ENCODE measurements around the gene TMSB4X. TPM values are rescaled to one million over a fixed set of nuclear protein-coding genes. Genes with fewer than 3 reads are reported as not detected.

Gene TMSB4X
- total and polyA plus RNA-seq, 3 donors from 2014 or later, result 384 to 1,448 (median 669) TPM

DNA sequence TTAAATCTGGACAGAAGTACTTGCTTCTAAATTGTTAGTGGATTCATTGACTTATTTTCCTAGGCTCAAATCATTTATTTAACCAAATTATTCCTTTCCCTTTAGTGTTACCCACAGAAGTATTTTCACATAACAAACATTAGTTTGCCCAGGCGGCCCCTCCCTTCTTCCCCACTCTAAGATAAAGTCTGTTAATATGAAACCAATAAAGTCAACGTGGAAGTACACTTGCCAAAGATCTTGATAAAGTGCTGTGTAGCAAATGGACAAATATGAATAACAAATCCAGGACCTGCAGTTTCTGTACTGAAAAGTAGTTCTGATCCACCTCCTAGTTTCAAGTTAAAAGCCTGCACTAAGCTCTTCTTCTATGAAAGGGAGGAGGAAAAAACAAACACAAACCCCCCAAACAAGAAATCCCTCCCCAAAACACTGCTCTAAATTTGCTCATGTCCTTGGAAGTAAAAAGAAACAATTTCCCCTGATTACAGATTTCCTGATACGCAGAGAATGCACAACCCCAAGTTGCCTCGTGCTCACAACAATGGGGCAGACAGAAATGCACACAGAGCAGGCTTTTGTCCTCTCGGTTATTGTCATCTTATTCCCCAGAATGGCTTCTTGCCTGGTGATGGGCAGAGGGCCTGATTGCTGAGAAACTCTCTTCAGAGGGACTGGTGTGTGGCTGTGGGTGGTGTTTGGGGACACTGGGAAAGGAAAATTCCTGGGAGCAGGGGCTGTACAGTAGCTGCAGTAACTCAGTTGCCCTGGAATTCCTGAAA is 23.2 kb downstream of the TMSB4X start:
- peaks cover 4% of the 10 kb centered on the region for H3K4me1 ChIP-seq
- DNase-seq, result peak; percentile 18
- H3K27ac ChIP-seq, result peak overlapping the region in 1 of 2 donors; percentile 25
- no peak overlapping the region for H3K4me3 ChIP-seq
- TF ChIP-seq, protein P1, sequence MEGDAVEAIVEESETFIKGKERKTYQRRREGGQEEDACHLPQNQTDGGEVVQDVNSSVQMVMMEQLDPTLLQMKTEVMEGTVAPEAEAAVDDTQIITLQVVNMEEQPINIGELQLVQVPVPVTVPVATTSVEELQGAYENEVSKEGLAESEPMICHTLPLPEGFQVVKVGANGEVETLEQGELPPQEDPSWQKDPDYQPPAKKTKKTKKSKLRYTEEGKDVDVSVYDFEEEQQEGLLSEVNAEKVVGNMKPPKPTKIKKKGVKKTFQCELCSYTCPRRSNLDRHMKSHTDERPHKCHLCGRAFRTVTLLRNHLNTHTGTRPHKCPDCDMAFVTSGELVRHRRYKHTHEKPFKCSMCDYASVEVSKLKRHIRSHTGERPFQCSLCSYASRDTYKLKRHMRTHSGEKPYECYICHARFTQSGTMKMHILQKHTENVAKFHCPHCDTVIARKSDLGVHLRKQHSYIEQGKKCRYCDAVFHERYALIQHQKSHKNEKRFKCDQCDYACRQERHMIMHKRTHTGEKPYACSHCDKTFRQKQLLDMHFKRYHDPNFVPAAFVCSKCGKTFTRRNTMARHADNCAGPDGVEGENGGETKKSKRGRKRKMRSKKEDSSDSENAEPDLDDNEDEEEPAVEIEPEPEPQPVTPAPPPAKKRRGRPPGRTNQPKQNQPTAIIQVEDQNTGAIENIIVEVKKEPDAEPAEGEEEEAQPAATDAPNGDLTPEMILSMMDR (IDR thresholded peaks at IDR 0.05), result no peak
- TF ChIP-seq POLR2A (IDR thresholded peaks at IDR 0.05), result no peak
- H3K9me3 ChIP-seq, result no peaks in the 10 kb centered on the region
- no peaks in the 10 kb centered on the region for H3K27me3 ChIP-seq
- WGBS, 2 donors, result 33 to 34% methylated on average over 5 of the region's 5 CpGs
- intact Hi-C loops (cut with DNase I; ENCODE audit: low total_unique reads), result no loop called here
- H3K36me3 ChIP-seq (ENCODE audit: low read depth, missing control alignments), result no peaks in the 10 kb centered on the region

DNA sequence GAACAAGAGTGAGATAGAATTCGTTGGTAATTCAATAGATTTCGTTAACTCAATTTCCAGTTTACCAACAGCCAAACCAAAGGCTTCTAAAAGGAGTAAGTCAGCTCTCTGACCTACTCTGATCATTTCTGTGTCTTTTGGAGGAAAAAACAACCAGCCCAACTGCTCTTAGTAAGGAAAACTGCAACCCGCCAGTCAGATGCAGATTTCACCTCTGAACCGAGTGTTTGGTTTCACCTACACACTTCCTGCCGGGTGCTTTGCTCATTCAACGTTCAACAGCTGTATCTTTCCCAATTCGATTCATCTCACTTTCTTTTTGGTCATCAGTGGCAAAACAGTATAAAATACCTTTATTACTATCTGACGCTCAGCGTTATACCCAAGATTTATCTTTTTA is 24.5 kb downstream of the TMSB4X start:
- DNase-seq, result no peak
- peak overlapping the region in 1 of 2 donors; percentile 41 for H3K27ac ChIP-seq
- peaks cover 4% of the 10 kb centered on the region for H3K4me1 ChIP-seq
- WGBS, 2 donors, result 72 to 78% methylated on average over 9 of the region's 9 CpGs
- no peaks in the 10 kb centered on the region for H3K36me3 ChIP-seq (ENCODE audit: low read depth, missing control alignments)
- H3K4me3 ChIP-seq, result no peak overlapping the region
- no peaks in the 10 kb centered on the region for H3K9me3 ChIP-seq
- TF ChIP-seq, protein P1 (IDR thresholded peaks at IDR 0.05), result no peak
- TF ChIP-seq POLR2A (IDR thresholded peaks at IDR 0.05), result no peak
- intact Hi-C loops (cut with DNase I; ENCODE audit: low total_unique reads), result no loop called here
- H3K27me3 ChIP-seq, result no peaks in the 10 kb centered on the region

DNA sequence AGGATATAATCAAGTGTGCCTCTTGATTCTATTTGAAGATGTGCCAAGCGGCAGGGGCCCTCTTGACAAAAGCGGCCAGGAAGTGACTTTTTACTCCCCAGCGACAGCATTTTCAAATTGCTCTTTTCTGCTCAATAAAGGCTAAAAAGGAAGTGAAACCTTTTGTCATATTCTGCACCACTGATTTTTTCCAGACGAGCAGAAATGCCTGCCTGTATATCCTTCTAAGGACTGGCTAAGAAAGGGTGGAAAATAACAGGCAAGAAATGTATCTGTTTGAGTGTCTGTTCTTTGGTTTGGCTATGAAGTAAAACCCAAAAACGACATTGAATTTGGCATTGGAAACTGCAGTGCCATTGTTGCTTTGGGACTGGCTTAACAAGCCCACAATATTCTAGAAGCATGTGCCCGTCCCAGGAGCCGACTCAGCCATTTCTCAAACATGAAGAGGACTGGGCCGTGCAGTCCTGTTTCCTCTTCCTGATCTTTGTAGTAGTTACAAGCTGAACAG is 25.4 kb downstream of the TMSB4X start:
- Histone ChIP-seq H3K9me3 (no peaks in the 10 kb centered on the region), H3K27me3 (no peaks in the 10 kb centered on the region), H3K4me3 (no peak overlapping the region), H3K27ac (no peak overlapping the region), H3K4me1 (peaks cover 4% of the 10 kb centered on the region), H3K36me3 (ENCODE audit: low read depth, missing control alignments) (no peaks in the 10 kb centered on the region)
- WGBS, 2 donors, result 42 to 44% methylated on average over 6 to 8 of the region's 8 CpGs
- intact Hi-C loops (cut with DNase I; ENCODE audit: low total_unique reads), result no loop called here
- TF ChIP-seq, protein P1 (IDR thresholded peaks at IDR 0.05), result no peak
- no peak for TF ChIP-seq POLR2A (IDR thresholded peaks at IDR 0.05)
- DNase-seq, result peak; percentile 17

DNA sequence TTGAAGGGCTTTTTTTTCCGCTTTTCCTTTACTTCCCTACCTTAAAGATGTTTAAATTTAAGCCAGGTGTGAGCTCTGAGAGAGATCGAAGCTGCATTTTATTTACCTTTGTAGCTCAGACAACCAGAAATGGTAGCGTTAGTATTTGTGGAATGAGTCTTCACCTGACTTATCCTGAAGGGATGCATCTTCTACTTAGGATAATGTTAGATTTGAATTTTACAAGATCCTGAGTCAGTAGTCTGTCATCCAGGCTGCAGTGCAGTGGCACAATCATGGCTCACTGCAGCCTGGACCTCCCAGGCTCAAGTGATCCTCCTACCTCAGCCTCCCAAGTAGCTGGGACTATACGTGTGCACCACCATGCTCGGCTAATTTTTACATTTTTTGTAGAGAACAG is 26.2 kb downstream of the TMSB4X start:
- intact Hi-C loops (cut with DNase I; ENCODE audit: low total_unique reads), result no loop called here
- Histone ChIP-seq H3K27ac (no peak overlapping the region), H3K4me3 (no peak overlapping the region), H3K36me3 (ENCODE audit: low read depth, missing control alignments) (no peaks in the 10 kb centered on the region), H3K4me1 (peaks cover 4% of the 10 kb centered on the region), H3K27me3 (no peaks in the 10 kb centered on the region), H3K9me3 (no peaks in the 10 kb centered on the region)
- TF ChIP-seq, protein P1 (IDR thresholded peaks at IDR 0.05), result no peak
- no peak for TF ChIP-seq POLR2A (IDR thresholded peaks at IDR 0.05)
- no peak for DNase-seq
- WGBS, 2 donors, result 94 to 95% methylated on average over 3 to 5 of the region's 5 CpGs

Measured in testis (tissue), 3 donors.